NCI-H345 (cell line): ENCODE measurements around the gene DCC.
"Not testable (repeated sequence)": the region's sequence is repeated elsewhere in the genome, so short reads cannot be mapped to it uniquely, and the experiment has no call there.

Experiments
- DNase-seq: peaks from one replicate; lab custom pipeline; 2025; lab: John Stamatoyannopoulos, UW

The DCC gene

GRCh38 chr18:52352920-52353319, 12.9 kb downstream of the DCC start:
- DNase-seq: no peak

- no peak for DNase-seq
These were observed 13.6 kb downstream of the DCC start for GRCh38 chr18:52353589-52353988.

GRCh38 chr18:52363861-52364260, 23.9 kb downstream of the DCC start:
- no peak for DNase-seq

GRCh38 chr18:52366851-52367250, 26.9 kb downstream of the DCC start:
- DNase-seq: not testable (repeated sequence)

- DNase-seq: no peak
These were observed 28.2 kb downstream of the DCC start for GRCh38 chr18:52367953-52368742.

GRCh38 chr18:52370841-52371240, 30.8 kb downstream of the DCC start:
- no peak for DNase-seq

GRCh38 chr18:52376104-52376503, 36.1 kb downstream of the DCC start:
- no peak for DNase-seq

- DNase-seq: no peak
These were observed 37.1 kb downstream of the DCC start for GRCh38 chr18:52377094-52377493.

- DNase-seq: no peak
These were observed 46.3 kb downstream of the DCC start for GRCh38 chr18:52386306-52386705.

GRCh38 chr18:52387175-52387574, 47.2 kb downstream of the DCC start:
- DNase-seq: no peak

GRCh38 chr18:52391810-52392559, 52.0 kb downstream of the DCC start:
- DNase-seq: no peak

- DNase-seq: no peak
These were observed 54.6 kb downstream of the DCC start for GRCh38 chr18:52394602-52395001.

GRCh38 chr18:52395146-52395852, 55.3 kb downstream of the DCC start:
- no peak for DNase-seq

- no peak for DNase-seq
These were observed 61.2 kb downstream of the DCC start for GRCh38 chr18:52401236-52401635.

GRCh38 chr18:52402814-52403213, 62.8 kb downstream of the DCC start:
- no peak for DNase-seq

GRCh38 chr18:52403291-52404021, 63.5 kb downstream of the DCC start:
- peak; percentile 73 for DNase-seq

GRCh38 chr18:52408800-52409302, 68.9 kb downstream of the DCC start:
- DNase-seq: no peak

- no peak for DNase-seq
These were observed 69.7 kb downstream of the DCC start for GRCh38 chr18:52409727-52410126.

- no peak for DNase-seq
These were observed 75.1 kb downstream of the DCC start for GRCh38 chr18:52415131-52415530.

GRCh38 chr18:52422985-52423601, 83.1 kb downstream of the DCC start:
- DNase-seq: peak; percentile 22

GRCh38 chr18:52426041-52426440, 86.0 kb downstream of the DCC start:
- DNase-seq: no peak
